GM23338 (cell line): Measurements from ENCODE around the gene ALOX15.

Experiments
- CREB1 ChIP-seq: fragments of 250-450 bp; sonication (Bioruptor Pico); IDR thresholded peaks from 2 replicates; pipeline ENCODE4 v1.5.0; 2020; ENCODE audit warnings: low read depth, mild to moderate bottlenecking, moderate library complexity
- EZH2 ChIP-seq: fragments of 200-600 bp; sonication (generic); IDR thresholded peaks from one replicate; pipeline ENCODE4 v1.8.0; 2017; ENCODE audit warnings: antibody characterized with exemption, mild to moderate bottlenecking, low read depth; ENCODE audit not compliant: unreplicated experiment
- EZH2phosphoT487 ChIP-seq: fragments of 200-600 bp; sonication (generic); IDR thresholded peaks from one replicate; pipeline ENCODE4 v1.8.1; 2018; ENCODE audit warnings: antibody characterized with exemption; ENCODE audit not compliant: unreplicated experiment
- JUNB ChIP-seq: IDR thresholded peaks from one replicate; pipeline ENCODE4 v1.6.1; 2016; ENCODE audit warnings: antibody characterized with exemption; ENCODE audit not compliant: unreplicated experiment
- NANOG ChIP-seq: IDR thresholded peaks from 2 replicates; pipeline ENCODE4 v1.6.1; 2016; ENCODE audit warnings: antibody characterized with exemption, borderline replicate concordance
- POLR2AphosphoS5 ChIP-seq: IDR thresholded peaks from 2 replicates; pipeline ENCODE4 v1.6.1; 2016; ENCODE audit warnings: antibody characterized with exemption, low read depth
- STAT1 ChIP-seq: IDR thresholded peaks from one replicate; pipeline ENCODE4 v1.6.1; 2016; ENCODE audit warnings: antibody characterized with exemption; ENCODE audit not compliant: unreplicated experiment
- ZNF114 ChIP-seq: fragments of 250-450 bp; sonication (Bioruptor Pico); IDR thresholded peaks from 2 replicates; pipeline ENCODE4 v1.5.0; 2020; ENCODE audit warnings: mild to moderate bottlenecking, moderate library complexity
- ZNF331 ChIP-seq: fragments of 250-450 bp; sonication (Bioruptor Pico); IDR thresholded peaks from 2 replicates; pipeline ENCODE4 v1.5.0; 2020; ENCODE audit warnings: low read depth, mild to moderate bottlenecking, moderate library complexity
- TF ChIP-seq, protein P1 (sequence below), 2 experiments: fragments of 200-600 bp in 1 of 2; sonication (generic) in 1 of 2; conservative IDR thresholded peaks; 2 replicates each; pipeline versions ENCODE4 v1.5.1 to v1.6.1; 2016 to 2017; ENCODE audit warnings: antibody characterized with exemption in 2 of 2, low read depth in 2 of 2, mild to moderate bottlenecking in 2 of 2, moderate library complexity in 1 of 2
- TF ChIP-seq, protein P2 (sequence below): IDR thresholded peaks from one replicate; pipeline ENCODE4 v1.6.1; 2018; ENCODE audit warnings: antibody characterized with exemption; ENCODE audit not compliant: unreplicated experiment
- TF ChIP-seq, protein P3 (sequence below): IDR thresholded peaks from 2 replicates; pipeline ENCODE4 v1.6.1; 2016; ENCODE audit warnings: antibody characterized with exemption
- TF ChIP-seq, protein P4 (sequence below): fragments of 250-450 bp; sonication (Bioruptor Pico); IDR thresholded peaks from 2 replicates; pipeline ENCODE4 v1.5.0; 2020; ENCODE audit warnings: mild to moderate bottlenecking, moderate library complexity

DNA sequence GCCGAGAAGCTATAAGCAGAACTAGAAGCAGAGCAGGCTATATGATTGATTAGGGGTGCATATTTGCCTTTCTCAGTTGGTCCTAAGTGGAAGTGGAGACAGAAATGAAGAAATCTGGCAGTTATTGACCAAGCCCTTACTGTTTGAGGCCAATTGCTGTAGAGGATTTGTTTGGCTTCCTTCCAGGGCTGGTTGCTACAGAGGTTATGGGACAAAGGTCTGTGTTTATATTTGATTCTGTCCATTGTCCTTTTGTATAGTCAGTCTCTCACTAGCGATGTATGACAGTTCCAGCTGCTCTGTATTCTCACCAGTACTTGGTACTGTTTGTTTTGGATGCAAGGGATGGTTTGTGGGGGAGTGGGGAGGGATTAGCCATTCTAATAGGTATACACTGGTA is 7.3 kb upstream of the ALOX15 start:
- TF ChIP-seq, protein P1, sequence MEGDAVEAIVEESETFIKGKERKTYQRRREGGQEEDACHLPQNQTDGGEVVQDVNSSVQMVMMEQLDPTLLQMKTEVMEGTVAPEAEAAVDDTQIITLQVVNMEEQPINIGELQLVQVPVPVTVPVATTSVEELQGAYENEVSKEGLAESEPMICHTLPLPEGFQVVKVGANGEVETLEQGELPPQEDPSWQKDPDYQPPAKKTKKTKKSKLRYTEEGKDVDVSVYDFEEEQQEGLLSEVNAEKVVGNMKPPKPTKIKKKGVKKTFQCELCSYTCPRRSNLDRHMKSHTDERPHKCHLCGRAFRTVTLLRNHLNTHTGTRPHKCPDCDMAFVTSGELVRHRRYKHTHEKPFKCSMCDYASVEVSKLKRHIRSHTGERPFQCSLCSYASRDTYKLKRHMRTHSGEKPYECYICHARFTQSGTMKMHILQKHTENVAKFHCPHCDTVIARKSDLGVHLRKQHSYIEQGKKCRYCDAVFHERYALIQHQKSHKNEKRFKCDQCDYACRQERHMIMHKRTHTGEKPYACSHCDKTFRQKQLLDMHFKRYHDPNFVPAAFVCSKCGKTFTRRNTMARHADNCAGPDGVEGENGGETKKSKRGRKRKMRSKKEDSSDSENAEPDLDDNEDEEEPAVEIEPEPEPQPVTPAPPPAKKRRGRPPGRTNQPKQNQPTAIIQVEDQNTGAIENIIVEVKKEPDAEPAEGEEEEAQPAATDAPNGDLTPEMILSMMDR (conservative IDR thresholded peaks at IDR 0.05; ENCODE audit: low read depth in 2 of 2): no peak
- no peak for TF ChIP-seq EZH2phosphoT487
- TF ChIP-seq EZH2: no peak
- TF ChIP-seq POLR2AphosphoS5: no peak
- TF ChIP-seq, protein P2, sequence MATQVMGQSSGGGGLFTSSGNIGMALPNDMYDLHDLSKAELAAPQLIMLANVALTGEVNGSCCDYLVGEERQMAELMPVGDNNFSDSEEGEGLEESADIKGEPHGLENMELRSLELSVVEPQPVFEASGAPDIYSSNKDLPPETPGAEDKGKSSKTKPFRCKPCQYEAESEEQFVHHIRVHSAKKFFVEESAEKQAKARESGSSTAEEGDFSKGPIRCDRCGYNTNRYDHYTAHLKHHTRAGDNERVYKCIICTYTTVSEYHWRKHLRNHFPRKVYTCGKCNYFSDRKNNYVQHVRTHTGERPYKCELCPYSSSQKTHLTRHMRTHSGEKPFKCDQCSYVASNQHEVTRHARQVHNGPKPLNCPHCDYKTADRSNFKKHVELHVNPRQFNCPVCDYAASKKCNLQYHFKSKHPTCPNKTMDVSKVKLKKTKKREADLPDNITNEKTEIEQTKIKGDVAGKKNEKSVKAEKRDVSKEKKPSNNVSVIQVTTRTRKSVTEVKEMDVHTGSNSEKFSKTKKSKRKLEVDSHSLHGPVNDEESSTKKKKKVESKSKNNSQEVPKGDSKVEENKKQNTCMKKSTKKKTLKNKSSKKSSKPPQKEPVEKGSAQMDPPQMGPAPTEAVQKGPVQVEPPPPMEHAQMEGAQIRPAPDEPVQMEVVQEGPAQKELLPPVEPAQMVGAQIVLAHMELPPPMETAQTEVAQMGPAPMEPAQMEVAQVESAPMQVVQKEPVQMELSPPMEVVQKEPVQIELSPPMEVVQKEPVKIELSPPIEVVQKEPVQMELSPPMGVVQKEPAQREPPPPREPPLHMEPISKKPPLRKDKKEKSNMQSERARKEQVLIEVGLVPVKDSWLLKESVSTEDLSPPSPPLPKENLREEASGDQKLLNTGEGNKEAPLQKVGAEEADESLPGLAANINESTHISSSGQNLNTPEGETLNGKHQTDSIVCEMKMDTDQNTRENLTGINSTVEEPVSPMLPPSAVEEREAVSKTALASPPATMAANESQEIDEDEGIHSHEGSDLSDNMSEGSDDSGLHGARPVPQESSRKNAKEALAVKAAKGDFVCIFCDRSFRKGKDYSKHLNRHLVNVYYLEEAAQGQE: no peak
- TF ChIP-seq JUNB: no peak
- TF ChIP-seq ZNF331 (CRISPR knock-in tag): no peak
- TF ChIP-seq CREB1 (CRISPR knock-in tag): no peak
- TF ChIP-seq NANOG: no peak
- TF ChIP-seq, protein P3, sequence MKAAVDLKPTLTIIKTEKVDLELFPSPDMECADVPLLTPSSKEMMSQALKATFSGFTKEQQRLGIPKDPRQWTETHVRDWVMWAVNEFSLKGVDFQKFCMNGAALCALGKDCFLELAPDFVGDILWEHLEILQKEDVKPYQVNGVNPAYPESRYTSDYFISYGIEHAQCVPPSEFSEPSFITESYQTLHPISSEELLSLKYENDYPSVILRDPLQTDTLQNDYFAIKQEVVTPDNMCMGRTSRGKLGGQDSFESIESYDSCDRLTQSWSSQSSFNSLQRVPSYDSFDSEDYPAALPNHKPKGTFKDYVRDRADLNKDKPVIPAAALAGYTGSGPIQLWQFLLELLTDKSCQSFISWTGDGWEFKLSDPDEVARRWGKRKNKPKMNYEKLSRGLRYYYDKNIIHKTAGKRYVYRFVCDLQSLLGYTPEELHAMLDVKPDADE: no peak
- TF ChIP-seq ZNF114 (CRISPR knock-in tag): no peak
- no peak for TF ChIP-seq STAT1
- TF ChIP-seq, protein P4, sequence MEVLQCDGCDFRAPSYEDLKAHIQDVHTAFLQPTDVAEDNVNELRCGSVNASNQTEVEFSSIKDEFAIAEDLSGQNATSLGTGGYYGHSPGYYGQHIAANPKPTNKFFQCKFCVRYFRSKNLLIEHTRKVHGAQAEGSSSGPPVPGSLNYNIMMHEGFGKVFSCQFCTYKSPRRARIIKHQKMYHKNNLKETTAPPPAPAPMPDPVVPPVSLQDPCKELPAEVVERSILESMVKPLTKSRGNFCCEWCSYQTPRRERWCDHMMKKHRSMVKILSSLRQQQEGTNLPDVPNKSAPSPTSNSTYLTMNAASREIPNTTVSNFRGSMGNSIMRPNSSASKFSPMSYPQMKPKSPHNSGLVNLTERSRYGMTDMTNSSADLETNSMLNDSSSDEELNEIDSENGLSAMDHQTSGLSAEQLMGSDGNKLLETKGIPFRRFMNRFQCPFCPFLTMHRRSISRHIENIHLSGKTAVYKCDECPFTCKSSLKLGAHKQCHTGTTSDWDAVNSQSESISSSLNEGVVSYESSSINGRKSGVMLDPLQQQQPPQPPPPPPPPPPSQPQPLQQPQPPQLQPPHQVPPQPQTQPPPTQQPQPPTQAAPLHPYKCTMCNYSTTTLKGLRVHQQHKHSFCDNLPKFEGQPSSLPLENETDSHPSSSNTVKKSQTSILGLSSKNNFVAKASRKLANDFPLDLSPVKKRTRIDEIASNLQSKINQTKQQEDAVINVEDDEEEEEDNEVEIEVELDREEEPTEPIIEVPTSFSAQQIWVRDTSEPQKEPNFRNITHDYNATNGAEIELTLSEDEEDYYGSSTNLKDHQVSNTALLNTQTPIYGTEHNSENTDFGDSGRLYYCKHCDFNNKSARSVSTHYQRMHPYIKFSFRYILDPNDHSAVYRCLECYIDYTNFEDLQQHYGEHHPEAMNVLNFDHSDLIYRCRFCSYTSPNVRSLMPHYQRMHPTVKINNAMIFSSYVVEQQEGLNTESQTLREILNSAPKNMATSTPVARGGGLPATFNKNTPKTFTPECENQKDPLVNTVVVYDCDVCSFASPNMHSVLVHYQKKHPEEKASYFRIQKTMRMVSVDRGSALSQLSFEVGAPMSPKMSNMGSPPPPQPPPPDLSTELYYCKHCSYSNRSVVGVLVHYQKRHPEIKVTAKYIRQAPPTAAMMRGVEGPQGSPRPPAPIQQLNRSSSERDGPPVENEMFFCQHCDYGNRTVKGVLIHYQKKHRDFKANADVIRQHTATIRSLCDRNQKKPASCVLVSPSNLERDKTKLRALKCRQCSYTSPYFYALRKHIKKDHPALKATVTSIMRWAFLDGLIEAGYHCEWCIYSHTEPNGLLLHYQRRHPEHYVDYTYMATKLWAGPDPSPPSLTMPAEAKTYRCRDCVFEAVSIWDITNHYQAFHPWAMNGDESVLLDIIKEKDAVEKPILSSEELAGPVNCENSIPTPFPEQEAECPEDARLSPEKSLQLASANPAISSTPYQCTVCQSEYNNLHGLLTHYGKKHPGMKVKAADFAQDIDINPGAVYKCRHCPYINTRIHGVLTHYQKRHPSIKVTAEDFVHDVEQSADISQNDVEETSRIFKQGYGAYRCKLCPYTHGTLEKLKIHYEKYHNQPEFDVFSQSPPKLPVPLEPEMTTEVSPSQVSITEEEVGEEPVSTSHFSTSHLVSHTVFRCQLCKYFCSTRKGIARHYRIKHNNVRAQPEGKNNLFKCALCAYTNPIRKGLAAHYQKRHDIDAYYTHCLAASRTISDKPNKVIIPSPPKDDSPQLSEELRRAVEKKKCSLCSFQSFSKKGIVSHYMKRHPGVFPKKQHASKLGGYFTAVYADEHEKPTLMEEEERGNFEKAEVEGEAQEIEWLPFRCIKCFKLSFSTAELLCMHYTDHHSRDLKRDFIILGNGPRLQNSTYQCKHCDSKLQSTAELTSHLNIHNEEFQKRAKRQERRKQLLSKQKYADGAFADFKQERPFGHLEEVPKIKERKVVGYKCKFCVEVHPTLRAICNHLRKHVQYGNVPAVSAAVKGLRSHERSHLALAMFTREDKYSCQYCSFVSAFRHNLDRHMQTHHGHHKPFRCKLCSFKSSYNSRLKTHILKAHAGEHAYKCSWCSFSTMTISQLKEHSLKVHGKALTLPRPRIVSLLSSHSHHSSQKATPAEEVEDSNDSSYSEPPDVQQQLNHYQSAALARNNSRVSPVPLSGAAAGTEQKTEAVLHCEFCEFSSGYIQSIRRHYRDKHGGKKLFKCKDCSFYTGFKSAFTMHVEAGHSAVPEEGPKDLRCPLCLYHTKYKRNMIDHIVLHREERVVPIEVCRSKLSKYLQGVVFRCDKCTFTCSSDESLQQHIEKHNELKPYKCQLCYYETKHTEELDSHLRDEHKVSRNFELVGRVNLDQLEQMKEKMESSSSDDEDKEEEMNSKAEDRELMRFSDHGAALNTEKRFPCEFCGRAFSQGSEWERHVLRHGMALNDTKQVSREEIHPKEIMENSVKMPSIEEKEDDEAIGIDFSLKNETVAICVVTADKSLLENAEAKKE (CRISPR knock-in tag): no peak
